22Rv1 (cell line): Measurements from ENCODE around the gene IGSF3.

Source experiments
- CTCF ChIP-seq: fragments of 450-650 bp; IDR thresholded peaks from 2 replicates; pipeline ENCODE4 v1.5.1; 2017; ENCODE audit warnings: mild to moderate bottlenecking
- ZFX ChIP-seq: fragments of 450-650 bp; IDR thresholded peaks from 2 replicates; pipeline ENCODE4 v1.6.1; 2017; ENCODE audit warnings: antibody characterized with exemption, borderline replicate concordance

DNA sequence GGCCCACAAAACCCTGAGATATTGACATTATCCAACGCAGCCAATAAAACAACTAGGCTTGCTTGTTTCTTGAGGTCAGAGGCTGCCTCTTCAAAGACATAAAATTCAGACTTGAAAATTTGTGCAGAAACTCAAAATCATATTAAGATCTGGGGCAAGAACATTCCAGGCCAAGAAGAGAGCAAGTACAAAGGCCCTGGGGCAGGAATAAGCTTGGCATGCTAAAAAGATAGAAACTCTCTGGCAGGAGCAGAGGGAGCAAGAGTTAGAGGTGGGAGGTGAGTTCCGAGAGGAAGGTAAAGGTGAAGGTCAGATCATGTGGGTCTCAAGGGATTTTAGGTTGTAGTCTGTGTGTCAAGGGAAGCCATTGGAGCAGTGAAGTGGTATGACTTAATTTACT lies 8.8 kb upstream of the IGSF3 start:
- TF ChIP-seq CTCF (no peak), ZFX (no peak)
